OCI-LY7 (cell line): ENCODE measurements around the gene SPART.

ENCODE experiments used
- CTCF ChIP-seq: fragments of 200-600 bp; sonication (generic); conservative IDR thresholded peaks from 2 replicates; pipeline ENCODE4 v1.5.1; 2014; ENCODE audit warnings: mild to moderate bottlenecking, antibody characterized with exemption, low read length, moderate library complexity, mixed read lengths
- EZH2phosphoT487 ChIP-seq: fragments of 200-600 bp; sonication (generic); IDR thresholded peaks from 2 replicates; pipeline ENCODE4 v1.6.1; 2018; ENCODE audit warnings: low read depth, borderline replicate concordance, mild to moderate bottlenecking, mixed run types, antibody characterized with exemption, low read length, moderate library complexity, mixed read lengths

DNA sequence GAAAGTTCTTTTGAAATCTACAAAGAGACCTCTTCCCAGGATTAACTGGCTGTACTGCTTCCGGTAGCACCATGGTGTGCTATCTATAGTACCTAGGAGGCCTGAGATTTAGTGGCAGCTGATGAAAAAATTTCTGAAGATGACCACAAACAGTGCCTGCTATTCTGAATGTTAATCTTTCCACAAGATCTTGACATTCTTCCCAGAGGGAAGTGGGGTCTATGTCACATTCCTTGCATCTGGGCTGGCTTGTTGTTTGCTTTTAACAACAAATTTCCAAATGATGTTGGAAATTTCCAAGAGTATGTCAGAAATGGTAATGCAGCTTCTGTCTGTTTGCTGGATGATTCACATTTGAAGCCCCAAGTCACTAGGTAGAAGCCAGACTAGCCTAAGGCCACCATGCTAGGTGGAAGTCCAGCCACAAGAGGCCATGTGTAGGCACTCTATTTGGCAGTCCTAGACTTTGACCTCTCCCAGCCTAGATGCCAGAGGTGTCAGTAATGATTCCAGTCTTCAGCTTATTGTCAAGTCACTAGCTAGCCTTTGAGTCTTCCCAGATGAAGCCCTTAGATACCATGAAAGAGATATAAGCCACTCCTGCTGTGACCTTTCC lies 22.1 kb downstream of the SPART start:
- TF ChIP-seq CTCF (no peak), EZH2phosphoT487 (no peak)
